ENCODE measurements around the gene ATP13A5. TPM values are rescaled to one million over a fixed set of nuclear protein-coding genes. Genes with fewer than 3 reads are reported as not detected.

ATP13A5 gene
- total RNA-seq, 4 donors from 2014 or later: not detected

- no peak for DNase-seq
- Histone ChIP-seq H3K9me3 (no peaks in the 10 kb centered on the region), H3K4me3 (no peak overlapping the region), H3K27ac (no peak overlapping the region), H3K4me1 (no peaks in the 10 kb centered on the region), H3K36me3 (no peaks in the 10 kb centered on the region), H3K27me3 (no peaks in the 10 kb centered on the region)
- no peak for TF ChIP-seq CTCF (IDR thresholded peaks at IDR 0.05)
- TF ChIP-seq POLR2A (IDR thresholded peaks at IDR 0.05): no peak
Measured at GRCh38 chr3:193271101-193271840, 107.3 kb downstream of the ATP13A5 start.

DNA sequence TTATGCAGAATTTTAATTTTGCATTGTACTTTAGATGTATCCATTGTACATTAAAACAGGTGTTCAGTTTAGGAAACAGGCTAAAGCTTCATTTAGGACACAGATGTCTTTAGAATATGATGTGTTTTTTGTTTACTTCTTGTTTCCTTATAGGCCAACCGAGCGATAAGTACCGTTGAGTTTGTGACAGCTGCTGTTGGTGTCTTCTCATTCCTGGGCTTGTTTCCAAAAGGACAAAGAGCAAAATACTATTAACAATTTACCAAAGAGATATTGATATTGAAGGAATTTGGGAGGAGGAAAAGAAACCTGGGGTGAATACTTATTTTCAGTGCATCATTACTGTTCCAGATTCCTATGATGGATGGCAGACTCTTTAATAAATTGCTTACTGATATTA is 108.1 kb downstream of the ATP13A5 start:
- no peak for TF ChIP-seq POLR2A (IDR thresholded peaks at IDR 0.05)
- no peak for TF ChIP-seq CTCF (IDR thresholded peaks at IDR 0.05)
- no peaks in the 10 kb centered on the region for H3K27me3 ChIP-seq
- no peak overlapping the region for H3K4me3 ChIP-seq
- H3K27ac ChIP-seq: no peak overlapping the region
- no peak for DNase-seq
- H3K36me3 ChIP-seq: no peaks in the 10 kb centered on the region
- H3K4me1 ChIP-seq: no peaks in the 10 kb centered on the region
- no peaks in the 10 kb centered on the region for H3K9me3 ChIP-seq

GRCh38 chr3:193269343-193270028 is 109.1 kb downstream of the ATP13A5 start:
- no peak overlapping the region for H3K4me3 ChIP-seq
- H3K36me3 ChIP-seq: no peaks in the 10 kb centered on the region
- no peaks in the 10 kb centered on the region for H3K9me3 ChIP-seq
- H3K27me3 ChIP-seq: no peaks in the 10 kb centered on the region
- no peaks in the 10 kb centered on the region for H3K4me1 ChIP-seq
- no peak overlapping the region for H3K27ac ChIP-seq
- TF ChIP-seq CTCF (IDR thresholded peaks at IDR 0.05): no peak
- no peak for TF ChIP-seq POLR2A (IDR thresholded peaks at IDR 0.05)
- DNase-seq: no peak

DNA sequence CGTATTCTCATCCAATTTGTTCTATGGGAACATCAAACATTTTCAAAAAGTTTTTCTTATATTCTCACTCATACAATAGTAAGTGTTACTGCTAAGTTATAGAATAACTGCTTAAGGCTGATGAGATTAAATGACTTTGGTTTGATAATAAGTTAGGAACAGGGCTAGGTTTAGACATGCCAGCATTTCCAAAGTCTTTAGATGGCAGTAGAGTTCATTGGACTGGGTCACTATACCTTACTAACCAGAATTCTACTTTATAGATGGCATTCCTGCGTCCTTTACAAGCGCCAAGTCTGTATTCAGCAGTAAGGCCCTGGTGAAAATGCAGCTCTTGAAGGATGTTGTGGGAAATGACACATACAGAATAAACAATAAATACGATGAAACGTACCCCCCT is 115.8 kb downstream of the ATP13A5 start:
- H3K4me1 ChIP-seq: no peaks in the 10 kb centered on the region
- H3K27ac ChIP-seq: no peak overlapping the region
- DNase-seq: no peak
- H3K36me3 ChIP-seq: no peaks in the 10 kb centered on the region
- H3K27me3 ChIP-seq: no peaks in the 10 kb centered on the region
- no peak for TF ChIP-seq POLR2A (IDR thresholded peaks at IDR 0.05)
- TF ChIP-seq CTCF (IDR thresholded peaks at IDR 0.05): no peak
- H3K4me3 ChIP-seq: no peak overlapping the region
- H3K9me3 ChIP-seq: no peaks in the 10 kb centered on the region

- no peaks in the 10 kb centered on the region for H3K27me3 ChIP-seq
- no peak overlapping the region for H3K4me3 ChIP-seq
- H3K27ac ChIP-seq: no peak overlapping the region
- H3K9me3 ChIP-seq: no peaks in the 10 kb centered on the region
- no peak for DNase-seq
- no peak for TF ChIP-seq CTCF (IDR thresholded peaks at IDR 0.05)
- TF ChIP-seq POLR2A (IDR thresholded peaks at IDR 0.05): no peak
- no peaks in the 10 kb centered on the region for H3K4me1 ChIP-seq
- H3K36me3 ChIP-seq: no peaks in the 10 kb centered on the region
Measured at GRCh38 chr3:193261970-193262369, 116.6 kb downstream of the ATP13A5 start.

Measured in Peyer's patch (tissue), 4 donors.